Fibroblast of pulmonary artery (primary cell): ENCODE measurements around the gene PPP2R2C.

Experiments
- DNase-seq: peaks from one replicate; pipeline ENCODE4 v3.0.0-alpha.2; 2010; ENCODE audit warnings: low read depth
- H3K4me3 ChIP-seq: replicated peaks from 2 replicates; pipeline ENCODE4 v1.5.1; 2011; ENCODE audit warnings: low read depth, mild to moderate bottlenecking, control low read depth, low read length, moderate library complexity
- TF ChIP-seq, protein P1 (sequence below): IDR thresholded peaks from 2 replicates; pipeline ENCODE4 v1.5.1; 2011; ENCODE audit warnings: mild to moderate bottlenecking, control low read depth, low read length, inconsistent platforms; ENCODE audit errors: missing control alignments

PPP2R2C gene

DNA sequence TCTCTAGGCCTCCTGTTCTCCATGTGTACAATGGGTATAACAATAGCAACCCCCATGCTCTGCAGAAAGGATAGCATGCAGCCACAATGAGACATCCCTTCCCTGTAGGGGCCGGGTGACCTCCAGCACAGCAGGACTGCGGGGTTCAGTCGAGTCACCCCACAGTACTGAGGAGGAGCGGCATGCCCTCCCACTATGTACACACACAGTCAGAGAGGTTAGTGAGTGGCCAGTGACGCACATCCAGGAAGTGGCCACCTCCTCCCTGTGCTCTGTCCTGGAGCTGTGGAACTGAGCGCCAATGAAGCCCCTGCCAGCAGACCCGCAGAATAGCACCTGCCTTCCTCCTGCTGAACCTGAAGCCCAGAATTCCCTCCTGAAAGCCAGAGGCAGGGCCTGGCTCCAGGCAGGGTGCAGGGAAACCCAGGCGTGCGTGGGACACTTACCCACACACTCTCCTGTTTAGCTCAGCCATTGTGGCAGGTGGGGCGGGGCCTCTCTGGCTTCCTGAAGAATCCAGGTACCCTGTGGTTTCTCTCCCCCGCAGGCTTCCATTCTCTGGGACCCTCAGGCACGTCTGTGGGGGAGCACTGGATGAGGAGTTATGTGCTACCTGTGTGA, 152.8 kb downstream of the PPP2R2C start:
- TF ChIP-seq, protein P1, sequence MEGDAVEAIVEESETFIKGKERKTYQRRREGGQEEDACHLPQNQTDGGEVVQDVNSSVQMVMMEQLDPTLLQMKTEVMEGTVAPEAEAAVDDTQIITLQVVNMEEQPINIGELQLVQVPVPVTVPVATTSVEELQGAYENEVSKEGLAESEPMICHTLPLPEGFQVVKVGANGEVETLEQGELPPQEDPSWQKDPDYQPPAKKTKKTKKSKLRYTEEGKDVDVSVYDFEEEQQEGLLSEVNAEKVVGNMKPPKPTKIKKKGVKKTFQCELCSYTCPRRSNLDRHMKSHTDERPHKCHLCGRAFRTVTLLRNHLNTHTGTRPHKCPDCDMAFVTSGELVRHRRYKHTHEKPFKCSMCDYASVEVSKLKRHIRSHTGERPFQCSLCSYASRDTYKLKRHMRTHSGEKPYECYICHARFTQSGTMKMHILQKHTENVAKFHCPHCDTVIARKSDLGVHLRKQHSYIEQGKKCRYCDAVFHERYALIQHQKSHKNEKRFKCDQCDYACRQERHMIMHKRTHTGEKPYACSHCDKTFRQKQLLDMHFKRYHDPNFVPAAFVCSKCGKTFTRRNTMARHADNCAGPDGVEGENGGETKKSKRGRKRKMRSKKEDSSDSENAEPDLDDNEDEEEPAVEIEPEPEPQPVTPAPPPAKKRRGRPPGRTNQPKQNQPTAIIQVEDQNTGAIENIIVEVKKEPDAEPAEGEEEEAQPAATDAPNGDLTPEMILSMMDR: no peak
- no peak overlapping the region for H3K4me3 ChIP-seq
- DNase-seq: no peak

DNA sequence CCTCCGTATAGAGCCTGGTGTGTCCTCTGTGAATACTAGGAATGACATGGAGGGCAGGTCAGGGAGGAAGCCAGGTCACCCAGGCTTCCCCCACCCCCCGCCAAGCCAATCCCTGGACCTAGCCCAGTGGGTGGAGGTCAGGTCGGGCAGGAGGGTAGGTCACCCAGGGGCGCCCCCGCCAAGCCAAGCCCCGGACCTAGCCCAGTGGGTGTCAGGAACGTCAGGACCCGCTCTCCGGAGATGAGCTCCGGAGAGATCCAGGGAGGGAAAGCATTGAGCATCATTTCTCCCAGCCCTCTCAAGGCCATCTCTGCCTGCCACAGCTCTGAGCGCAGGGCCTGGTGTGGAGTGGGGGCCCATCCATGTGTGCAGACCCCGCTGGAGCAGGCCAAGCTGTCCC, 154.2 kb downstream of the PPP2R2C start:
- TF ChIP-seq, protein P1: no peak
- DNase-seq: no peak
- H3K4me3 ChIP-seq: no peak overlapping the region

DNA sequence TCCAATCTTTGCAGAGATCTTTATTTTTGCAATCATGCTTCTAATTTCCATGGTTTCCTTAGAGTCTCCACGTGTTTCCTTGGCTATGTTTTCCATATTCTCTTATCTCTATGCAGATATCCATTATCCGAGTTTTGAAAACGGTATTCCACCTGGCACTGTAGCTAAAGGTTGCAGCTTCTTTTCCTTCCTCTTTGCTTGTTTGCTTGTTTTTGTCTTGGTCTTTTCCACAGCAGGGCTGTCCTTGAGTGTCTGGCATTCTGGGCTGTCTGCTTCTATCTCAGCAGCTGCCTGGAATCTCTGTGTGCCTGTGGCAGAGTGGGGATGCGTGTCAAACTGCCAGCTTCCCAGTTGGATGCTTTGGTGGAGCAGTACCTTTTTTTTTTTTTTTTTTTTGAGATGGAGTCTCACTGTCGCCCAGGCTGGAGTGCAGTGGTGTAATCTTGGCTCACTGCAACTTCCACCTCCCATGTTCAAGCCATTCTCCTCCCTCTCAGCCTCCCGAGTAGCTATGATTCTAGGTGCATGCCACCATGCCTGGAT, 155.9 kb downstream of the PPP2R2C start:
- TF ChIP-seq, protein P1: no peak
- DNase-seq: no peak
- H3K4me3 ChIP-seq: no peak overlapping the region

DNA sequence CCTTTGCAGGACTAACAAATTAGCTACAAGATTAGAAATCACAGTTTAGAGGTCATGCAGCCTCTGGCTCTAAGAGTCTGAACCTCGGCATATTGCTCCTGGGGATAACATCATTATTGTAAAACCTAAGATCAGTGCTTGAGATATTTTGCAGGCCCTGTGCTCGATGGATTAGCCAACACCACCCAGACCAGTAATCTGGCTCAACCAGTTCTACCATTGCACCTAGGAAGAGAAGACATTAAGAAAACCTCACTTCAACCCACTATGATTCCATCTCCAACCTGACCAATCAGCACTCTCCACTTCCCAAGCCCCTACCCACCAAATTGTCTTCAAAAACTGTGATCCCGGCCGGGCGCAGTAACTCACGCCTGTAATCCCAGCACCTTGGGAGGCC, 159.2 kb downstream of the PPP2R2C start:
- no peak overlapping the region for H3K4me3 ChIP-seq
- DNase-seq: no peak
- TF ChIP-seq, protein P1: no peak

DNA sequence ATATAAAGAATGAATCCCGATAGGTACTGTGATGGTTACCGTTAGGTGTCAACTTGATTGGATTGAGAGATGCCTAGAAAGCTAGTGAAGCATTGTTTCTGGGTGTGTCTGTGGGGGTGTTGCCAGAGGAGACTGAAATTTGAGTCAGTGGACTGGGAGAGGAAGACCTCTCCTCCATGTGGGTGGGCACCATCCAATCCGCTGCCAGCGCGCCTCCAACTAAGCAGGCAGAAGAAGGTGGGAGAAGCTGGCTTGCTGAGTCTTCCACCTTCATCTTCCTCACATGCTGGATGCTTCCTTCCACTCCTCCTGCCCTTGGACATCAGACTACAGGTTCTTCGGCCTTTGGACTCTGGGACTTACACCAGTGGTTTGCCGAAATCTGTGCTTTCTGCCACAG, 162.6 kb downstream of the PPP2R2C start:
- DNase-seq: no peak
- no peak overlapping the region for H3K4me3 ChIP-seq
- TF ChIP-seq, protein P1: no peak

DNA sequence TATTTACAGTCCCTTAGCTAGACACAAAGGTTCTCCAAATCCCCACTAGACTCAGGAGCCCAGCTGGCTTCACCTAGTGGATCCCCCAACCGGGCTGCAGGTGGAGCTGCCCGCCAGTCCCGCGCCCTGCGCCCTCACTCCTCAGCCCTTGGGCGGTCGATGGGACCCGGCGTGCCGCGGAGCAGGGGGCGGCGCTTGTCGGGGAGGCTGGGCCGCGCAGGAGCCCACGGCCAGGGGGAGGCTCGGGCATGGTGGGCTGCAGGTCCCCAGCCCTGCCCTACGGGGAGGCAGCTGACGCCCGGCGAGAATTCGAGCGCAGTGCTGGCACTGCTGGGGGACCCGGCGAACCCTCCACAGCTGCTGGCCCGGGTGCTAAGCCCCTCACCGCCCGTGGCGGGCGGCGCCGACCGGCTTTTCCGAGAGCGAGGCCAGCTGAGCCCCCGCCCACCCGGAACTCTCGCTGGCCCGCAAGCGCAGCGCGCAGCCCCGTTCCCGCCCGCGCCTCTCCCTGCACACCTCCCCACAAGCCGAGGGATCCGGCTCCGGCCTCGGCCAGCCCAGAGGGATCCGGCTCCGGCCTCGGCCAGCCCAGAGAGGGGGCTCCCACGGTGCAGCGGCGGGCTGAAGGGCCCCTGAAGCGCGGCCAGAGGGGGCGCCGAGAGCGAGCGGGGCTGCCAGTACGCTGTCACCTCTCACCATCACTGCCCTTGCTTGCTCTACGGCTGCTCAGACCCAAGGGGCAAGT, 163.3 kb downstream of the PPP2R2C start:
- TF ChIP-seq, protein P1: no peak
- DNase-seq: no peak
- no peak overlapping the region for H3K4me3 ChIP-seq

DNA sequence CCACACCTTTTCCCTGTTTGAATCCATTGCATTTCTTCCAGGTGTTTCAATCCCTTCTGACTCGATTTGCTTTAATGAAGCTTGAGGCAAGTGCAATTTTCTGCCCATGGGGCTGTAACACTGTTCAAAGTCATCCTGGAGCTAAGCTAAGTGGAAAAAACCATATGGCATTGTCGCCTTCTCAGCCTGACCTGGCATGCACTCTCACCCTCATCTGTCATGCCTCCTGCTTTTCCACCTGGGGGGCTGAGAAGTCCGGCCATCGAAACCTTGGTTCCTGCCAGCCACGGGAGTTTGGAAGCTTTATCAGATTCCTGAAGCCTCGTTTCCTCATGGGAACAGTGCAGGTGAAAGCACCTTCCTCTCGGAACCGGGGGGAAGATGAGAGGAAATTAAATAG, 164.5 kb downstream of the PPP2R2C start:
- DNase-seq: no peak
- no peak overlapping the region for H3K4me3 ChIP-seq
- TF ChIP-seq, protein P1: no peak
